ENCODE data around the gene CASP7.

GRCh38 chr10:113753020-113753692, 73.4 kb downstream of the CASP7 start:
- TF ChIP-seq CTCF (IDR thresholded peaks at IDR 0.05; ENCODE audit: insufficient read depth, low read depth, low read length) (no peak), EZH2 (IDR thresholded peaks at IDR 0.05; ENCODE audit: insufficient read depth, low read length) (no peak)
